Measurements from ENCODE around the gene CUL4A. TPM values are rescaled to one million over a fixed set of nuclear protein-coding genes. Genes with fewer than 3 reads are reported as not detected.
"Not testable (repeated sequence)": the region's sequence is repeated elsewhere in the genome, so short reads cannot be mapped to it uniquely, and the experiment has no call there.

The CUL4A gene
- total RNA-seq, 1 donor from 2014 or later: 143 TPM

GRCh38 chr13:113225515-113225914 is 16.1 kb downstream of the CUL4A start:
- intact Hi-C loops (cut with DNase I): no loop called here
- ATAC-seq (no peak), DNase-seq (ENCODE audit: missing footprints) (no peak)

GRCh38 chr13:113226873-113227450 is 17.5 kb downstream of the CUL4A start:
- intact Hi-C loops (cut with DNase I): no loop called here
- ATAC-seq (no peak), DNase-seq (ENCODE audit: missing footprints) (no peak)

GRCh38 chr13:113229161-113229560 is 19.7 kb downstream of the CUL4A start:
- intact Hi-C loops (cut with DNase I): no loop called here
- no peak for DNase-seq (ENCODE audit: missing footprints)

GRCh38 chr13:113229791-113230190 is 20.4 kb downstream of the CUL4A start:
- intact Hi-C loops (cut with DNase I): no loop called here
- no peak for DNase-seq (ENCODE audit: missing footprints)
- no peak for ATAC-seq

More at GRCh38 chr13:113229161-113229560, 19.7 kb downstream of the CUL4A start:
- ATAC-seq: no peak

- no peak for DNase-seq (ENCODE audit: missing footprints)
- no peak for ATAC-seq
- intact Hi-C loops (cut with DNase I): no loop called here
Measured at GRCh38 chr13:113231306-113232207, 22.1 kb downstream of the CUL4A start.

DNA sequence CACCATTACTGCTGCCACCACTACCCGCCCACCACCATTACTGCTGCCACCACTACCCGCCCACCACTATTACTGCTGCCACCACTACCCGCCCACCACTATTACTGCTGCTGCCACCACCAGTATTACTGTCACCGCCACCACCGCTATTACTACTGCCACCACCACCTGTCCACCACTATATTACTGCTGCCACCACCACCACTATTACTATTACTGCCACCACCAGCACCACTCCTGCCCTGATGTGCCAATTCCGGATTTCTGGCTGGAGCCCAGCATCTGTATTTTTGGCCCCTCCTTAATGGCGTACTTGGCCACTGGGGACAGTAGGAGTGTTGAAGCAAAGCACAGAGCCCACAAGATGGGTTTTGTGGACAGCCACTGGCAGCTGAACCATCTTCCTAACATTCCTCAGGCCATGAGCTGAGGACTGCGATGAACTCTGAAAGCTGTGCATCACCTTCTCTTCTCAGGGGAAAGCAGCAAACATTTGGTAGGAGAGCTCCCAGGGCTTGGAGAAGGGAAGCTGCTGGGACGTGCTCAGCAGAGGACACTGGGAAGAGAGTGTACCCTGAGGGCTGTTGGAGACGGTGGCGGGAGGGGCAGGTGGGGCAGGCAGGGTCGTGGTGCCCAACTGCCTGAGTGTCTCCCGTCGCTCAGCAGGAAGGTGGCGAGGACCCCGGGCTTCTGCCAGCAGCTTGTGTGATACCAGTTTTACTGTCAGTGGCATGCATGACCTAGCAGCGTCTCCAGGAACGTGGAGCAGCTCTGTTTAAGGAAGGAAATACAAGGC is 23.0 kb downstream of the CUL4A start:
- intact Hi-C loops (cut with DNase I): no loop called here
- DNase-seq (ENCODE audit: missing footprints) (no peak), ATAC-seq (peak; percentile 62)

GRCh38 chr13:113233101-113233500 is 23.7 kb downstream of the CUL4A start:
- DNase-seq (ENCODE audit: missing footprints) (no peak), ATAC-seq (no peak)
- intact Hi-C loops (cut with DNase I): no loop called here

DNA sequence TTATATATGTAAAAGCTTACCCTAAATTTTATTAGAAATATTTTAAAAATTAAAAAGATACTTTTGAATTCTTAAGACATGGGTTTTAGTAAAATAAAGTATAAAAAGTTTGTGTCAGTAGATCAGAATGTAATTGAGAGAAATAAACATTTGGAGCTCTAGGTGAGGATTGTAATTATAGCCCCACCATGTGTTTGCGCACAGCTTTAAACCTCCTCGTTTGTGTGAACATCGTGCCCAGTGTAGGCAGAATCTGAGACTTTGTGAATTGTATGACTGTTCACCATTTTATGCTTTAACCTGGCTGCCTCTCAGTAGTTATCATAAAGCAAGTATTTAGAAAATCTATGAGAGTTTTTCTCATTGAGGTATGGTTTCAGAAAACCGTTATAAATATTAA is 29.1 kb downstream of the CUL4A start:
- ATAC-seq: no peak

GRCh38 chr13:113239357-113239756 is 29.9 kb downstream of the CUL4A start:
- DNase-seq (ENCODE audit: missing footprints): no peak
- ATAC-seq: no peak
- intact Hi-C loops (cut with DNase I): no loop called here

More for the DNA sequence above, 29.1 kb downstream of the CUL4A start:
- intact Hi-C loops (cut with DNase I): no loop called here
- DNase-seq (ENCODE audit: missing footprints): no peak

DNA sequence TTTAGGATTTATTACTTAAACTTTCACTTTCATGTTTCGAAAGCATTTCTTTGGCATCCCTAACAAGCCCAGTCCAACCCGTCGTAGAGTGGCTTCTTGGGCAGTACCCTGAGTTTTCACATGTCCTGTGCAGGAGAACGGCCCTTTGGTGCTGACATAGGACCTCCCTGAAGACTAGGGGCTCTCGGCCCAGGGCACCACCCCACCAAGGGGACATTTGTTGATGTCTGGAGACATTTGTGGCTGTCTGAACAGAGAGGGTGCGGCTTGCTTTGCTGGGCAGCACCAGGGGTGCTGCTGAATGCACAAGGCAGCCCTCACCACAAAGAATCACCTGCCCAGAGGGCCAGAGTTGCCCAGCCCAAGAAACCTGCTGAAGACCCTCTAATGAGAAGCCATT is 30.6 kb downstream of the CUL4A start:
- DNase-seq (ENCODE audit: missing footprints) (no peak), ATAC-seq (no peak)
- intact Hi-C loops (cut with DNase I): no loop called here

DNA sequence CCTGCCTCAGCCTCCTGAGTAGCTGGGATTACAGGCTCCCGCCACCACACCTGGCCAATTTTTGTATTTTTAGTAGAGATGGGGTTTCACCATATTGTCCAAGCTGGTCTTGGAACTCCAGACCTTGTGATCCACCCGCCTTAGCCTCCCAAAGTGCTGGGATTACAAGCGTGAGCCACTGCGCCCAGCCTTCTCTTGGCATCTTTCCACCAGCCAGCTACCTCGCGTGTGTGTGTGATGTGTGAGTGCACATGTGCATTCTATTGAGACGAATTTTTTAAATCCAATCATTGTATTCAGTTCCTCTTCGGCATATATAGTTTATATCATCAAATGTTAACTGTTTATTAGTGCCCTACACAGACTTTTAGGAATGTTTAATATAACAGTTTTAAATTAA is 32.2 kb downstream of the CUL4A start:
- intact Hi-C loops (cut with DNase I); ATAC-seq; DNase-seq (ENCODE audit: missing footprints): not testable (repeated sequence)

DNA sequence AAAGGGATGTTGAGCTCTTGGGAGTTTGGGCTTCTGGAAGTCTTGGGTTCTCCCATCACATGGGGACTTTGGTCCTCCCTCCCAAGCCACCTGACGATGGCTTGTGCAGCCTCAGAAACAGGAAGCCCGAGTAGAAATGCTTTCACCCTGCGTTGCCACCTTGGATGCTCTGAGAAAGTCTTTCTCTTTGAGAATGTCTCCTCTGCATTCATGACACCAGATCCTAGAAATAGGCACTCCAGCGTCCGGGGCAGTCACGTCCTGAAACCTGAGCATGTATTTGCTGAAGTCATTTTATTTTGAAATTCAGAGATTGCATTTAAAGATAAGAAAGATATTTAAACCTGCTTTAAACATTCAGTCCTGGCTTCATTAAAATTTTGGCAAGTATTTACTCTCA is 34.4 kb downstream of the CUL4A start:
- intact Hi-C loops (cut with DNase I): no loop called here
- ATAC-seq: no peak

DNA sequence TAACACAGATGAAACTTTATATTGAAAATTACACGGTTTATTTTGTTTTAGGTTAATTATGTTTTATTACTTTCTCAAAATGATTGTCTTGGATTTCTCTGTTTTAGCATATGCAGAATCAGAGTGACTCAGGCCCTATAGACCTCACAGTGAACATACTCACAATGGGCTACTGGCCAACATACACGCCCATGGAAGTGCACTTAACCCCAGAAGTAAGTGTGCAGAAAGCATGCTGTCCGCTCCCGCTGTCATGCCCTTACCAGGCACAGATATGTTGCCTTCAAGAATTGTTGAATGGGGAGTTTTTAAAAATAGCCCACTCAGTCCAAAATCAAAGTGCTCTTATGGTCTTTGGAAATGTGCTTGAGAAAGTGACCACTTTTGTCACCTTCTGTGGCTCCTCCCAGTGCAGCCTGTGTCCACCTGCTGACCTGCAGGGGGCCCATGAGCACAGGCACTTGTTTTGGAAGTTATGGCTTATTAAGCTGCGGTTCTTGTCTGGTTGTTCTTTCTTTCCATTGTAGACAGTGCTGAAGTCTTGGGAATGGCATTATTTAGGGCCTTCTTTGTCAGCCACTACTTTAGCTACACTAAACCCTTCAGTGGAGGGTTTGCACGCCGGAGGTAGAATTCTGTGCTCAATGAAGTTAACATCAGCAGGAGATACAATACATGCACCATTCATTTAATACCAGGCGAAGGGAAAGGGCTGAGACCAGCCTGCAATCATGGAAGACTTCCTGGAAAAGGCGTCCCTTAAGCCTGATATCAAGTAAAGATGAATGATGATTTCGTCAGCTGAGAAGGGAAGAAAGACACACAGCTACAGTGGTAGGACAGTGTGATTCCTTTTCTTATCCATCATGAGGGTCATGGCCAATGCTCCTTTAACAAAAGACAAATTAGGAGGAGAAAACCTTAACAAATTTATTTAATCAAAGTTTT is 36.7 kb downstream of the CUL4A start:
- DNase-seq (ENCODE audit: missing footprints) (no peak), ATAC-seq (no peak)
- intact Hi-C loops (cut with DNase I): no loop called here

More for the DNA sequence above, 34.4 kb downstream of the CUL4A start:
- DNase-seq (ENCODE audit: missing footprints): no peak

DNA sequence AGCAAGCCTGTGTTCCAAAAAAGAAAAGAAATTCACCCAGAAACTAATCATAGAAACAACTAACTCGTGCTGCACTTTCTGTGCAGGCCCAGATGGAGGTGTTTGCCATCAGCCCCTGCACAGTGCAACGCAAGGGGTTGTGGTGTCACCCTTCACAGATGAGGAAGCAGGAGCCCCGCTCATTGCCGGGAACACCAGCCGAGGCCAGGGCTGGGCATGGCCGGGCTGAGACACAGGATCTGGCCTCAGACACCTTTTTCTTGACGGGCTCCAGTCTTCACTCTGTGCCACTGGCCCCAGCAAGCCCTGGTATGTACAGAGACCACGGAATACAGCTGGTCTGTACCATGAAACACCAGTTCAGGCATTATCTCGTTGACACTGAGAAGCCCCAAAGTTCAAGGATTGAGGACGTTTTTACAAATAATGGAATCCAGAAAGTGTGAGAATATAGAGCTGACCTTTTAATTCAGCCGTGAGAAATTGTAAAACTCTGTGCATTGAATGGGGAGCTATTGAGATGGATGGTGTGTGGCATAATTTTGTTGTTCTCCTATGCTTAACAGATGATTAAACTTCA is 43.2 kb downstream of the CUL4A start:
- intact Hi-C loops (cut with DNase I): no loop called here
- no peak for ATAC-seq
- DNase-seq (ENCODE audit: missing footprints): no peak

DNA sequence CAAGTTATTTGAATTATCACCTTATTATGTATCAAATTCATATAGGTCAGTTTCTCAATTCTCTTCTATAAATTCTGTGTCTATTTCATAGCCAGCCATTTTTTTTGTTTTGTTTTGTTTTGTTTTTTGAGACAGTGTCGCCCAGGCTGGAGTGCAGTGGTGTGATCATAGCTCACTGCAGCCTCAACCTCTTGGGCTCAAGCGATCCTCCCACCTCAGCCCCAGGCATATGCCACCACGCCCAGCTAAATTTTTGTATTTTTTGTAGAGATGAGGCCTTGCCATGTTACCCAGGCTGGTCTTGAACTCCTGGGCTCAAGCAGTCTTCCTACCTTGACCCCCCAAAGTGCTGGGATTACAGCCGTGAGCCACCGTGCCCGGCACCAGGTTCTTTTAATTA is 48.5 kb downstream of the CUL4A start:
- ATAC-seq; intact Hi-C loops (cut with DNase I); DNase-seq (ENCODE audit: missing footprints): not testable (repeated sequence)

GRCh38 chr13:113258321-113259054 is 49.1 kb downstream of the CUL4A start:
- ATAC-seq (no peak), DNase-seq (ENCODE audit: missing footprints) (no peak)
- intact Hi-C loops (cut with DNase I): no loop called here

DNA sequence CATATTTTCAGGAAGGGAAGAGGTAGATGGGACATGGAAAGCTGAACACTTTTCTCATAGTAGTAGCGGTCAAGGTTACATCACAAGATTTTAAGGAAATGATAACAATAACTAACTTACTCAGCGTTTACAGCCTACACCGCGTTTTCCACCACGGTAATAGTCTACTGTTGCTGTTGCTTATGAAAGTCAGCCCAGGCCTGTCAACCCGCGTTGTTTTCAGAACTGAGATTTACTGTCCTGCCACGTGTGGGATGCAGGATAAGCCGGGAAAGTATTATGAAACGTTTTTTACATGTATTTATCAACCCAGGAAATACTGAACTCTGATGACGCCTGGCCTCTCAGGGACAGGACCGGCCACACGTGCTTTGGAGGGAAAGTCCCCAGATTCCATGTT is 51.6 kb downstream of the CUL4A start:
- DNase-seq (ENCODE audit: missing footprints) (no peak), ATAC-seq (no peak)
- intact Hi-C loops (cut with DNase I): no loop called here

Data from Right ventricle myocardium inferior (tissue), 1 donor.